ENCODE data around the gene ASTN2.

- no peak for TF ChIP-seq EZH2phosphoT487 (IDR thresholded peaks at IDR 0.05; ENCODE audit: low read length)
- no peak for TF ChIP-seq EZH2 (optimal IDR thresholded peaks at IDR 0.05; ENCODE audit: low read depth, low read length)
- TF ChIP-seq, protein P1, sequence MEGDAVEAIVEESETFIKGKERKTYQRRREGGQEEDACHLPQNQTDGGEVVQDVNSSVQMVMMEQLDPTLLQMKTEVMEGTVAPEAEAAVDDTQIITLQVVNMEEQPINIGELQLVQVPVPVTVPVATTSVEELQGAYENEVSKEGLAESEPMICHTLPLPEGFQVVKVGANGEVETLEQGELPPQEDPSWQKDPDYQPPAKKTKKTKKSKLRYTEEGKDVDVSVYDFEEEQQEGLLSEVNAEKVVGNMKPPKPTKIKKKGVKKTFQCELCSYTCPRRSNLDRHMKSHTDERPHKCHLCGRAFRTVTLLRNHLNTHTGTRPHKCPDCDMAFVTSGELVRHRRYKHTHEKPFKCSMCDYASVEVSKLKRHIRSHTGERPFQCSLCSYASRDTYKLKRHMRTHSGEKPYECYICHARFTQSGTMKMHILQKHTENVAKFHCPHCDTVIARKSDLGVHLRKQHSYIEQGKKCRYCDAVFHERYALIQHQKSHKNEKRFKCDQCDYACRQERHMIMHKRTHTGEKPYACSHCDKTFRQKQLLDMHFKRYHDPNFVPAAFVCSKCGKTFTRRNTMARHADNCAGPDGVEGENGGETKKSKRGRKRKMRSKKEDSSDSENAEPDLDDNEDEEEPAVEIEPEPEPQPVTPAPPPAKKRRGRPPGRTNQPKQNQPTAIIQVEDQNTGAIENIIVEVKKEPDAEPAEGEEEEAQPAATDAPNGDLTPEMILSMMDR (IDR thresholded peaks at IDR 0.05; ENCODE audit: low read length), result no peak
Observed at GRCh38 chr9:117160254-117160653, 254.6 kb downstream of the ASTN2 start.

All from MM.1S (cell line).